PC-3 (cell line): ENCODE measurements around the gene AK8. TPM values are rescaled to one million over a fixed set of nuclear protein-coding genes. Genes with fewer than 3 reads are reported as not detected.

Experiments used
- ATAC-seq: fragments of 200-7000 bp; cut with Tn5 transposase; 2 replicates; pipeline ENCODE4 v1.9.1; 2020; ENCODE audit warnings: mild to moderate bottlenecking, moderate library complexity
- BruUV-seq: library from RNA; stranded (reverse); fragments of 400-500 nt; replicated peaks from 2 replicates; lab custom pipeline; 2021; lab: Mats Ljungman, UMichigan
- CTCF ChIA-PET: fragments of 300-600 bp; sonication (Branson Sonifier 250); formaldehyde crosslinking; loops from one replicate; lab custom pipeline; 2022; ENCODE audit warnings: antibody characterized with exemption; lab: Charles Lee
- POLR2A ChIA-PET: fragments of 300-600 bp; sonication (Branson Sonifier 250); formaldehyde crosslinking; loops from one replicate; lab custom pipeline; 2022; ENCODE audit warnings: antibody characterized with exemption; ENCODE audit not compliant: unreplicated experiment; lab: Charles Lee
- DNase-seq: peaks from one replicate; pipeline ENCODE4 v3.0.0-alpha.2; 2015
- H2AFZ ChIP-seq: fragments of 300-600 bp; sonication (generic); 2 replicates; pipeline ENCODE4 v1.6.0; 2016; ENCODE audit warnings: antibody characterized with exemption, low read length
- H3F3A ChIP-seq: fragments of 300-600 bp; sonication (generic); one replicate; pipeline ENCODE4 v1.6.0; 2017; ENCODE audit warnings: antibody characterized with exemption, low read length, control low read depth, mild to moderate bottlenecking; ENCODE audit not compliant: unreplicated experiment
- H3K27ac ChIP-seq: fragments of 300-600 bp; sonication (generic); 2 replicates; pipeline ENCODE4 v1.5.1; 2016; ENCODE audit warnings: mild to moderate bottlenecking, low read length
- H3K27me3 ChIP-seq: fragments of 300-600 bp; sonication (generic); 2 replicates; pipeline ENCODE4 v1.6.1; 2016; ENCODE audit warnings: low read length, mixed read lengths
- H3K36me3 ChIP-seq: fragments of 300-600 bp; sonication (generic); 2 replicates; pipeline ENCODE4 v1.6.1; 2016; ENCODE audit warnings: low read depth, mixed run types, low read length, mixed read lengths
- H3K4me1 ChIP-seq: fragments of 300-600 bp; sonication (generic); 2 replicates; pipeline ENCODE4 v1.5.1; 2016; ENCODE audit warnings: low read length; ENCODE audit not compliant: insufficient read depth
- H3K4me2 ChIP-seq: fragments of 300-600 bp; sonication (generic); 2 replicates; pipeline ENCODE4 v1.6.0; 2016; ENCODE audit warnings: low read length
- H3K4me3 ChIP-seq: fragments of 300-600 bp; sonication (generic); 2 replicates; pipeline ENCODE4 v1.5.1; 2016; ENCODE audit warnings: mild to moderate bottlenecking, low read length, mixed read lengths
- H3K79me2 ChIP-seq: fragments of 300-600 bp; sonication (generic); 2 replicates; pipeline ENCODE4 v1.6.1; 2017; ENCODE audit warnings: low read length, mixed read lengths
- H3K9ac ChIP-seq: fragments of 300-600 bp; sonication (generic); 2 replicates; pipeline ENCODE4 v1.6.0; 2016; ENCODE audit warnings: mild to moderate bottlenecking, low read length
- H3K9me2 ChIP-seq: fragments of 300-600 bp; sonication (generic); replicated peaks from 2 replicates; pipeline ENCODE4 v1.6.1; 2016; ENCODE audit warnings: mixed run types, low read length, mixed read lengths
- H3K9me3 ChIP-seq: fragments of 300-600 bp; sonication (generic); 2 replicates; pipeline ENCODE4 v1.6.1; 2016; ENCODE audit warnings: low read length, mixed read lengths
- H4K20me1 ChIP-seq: fragments of 300-600 bp; sonication (generic); 2 replicates; pipeline ENCODE4 v1.6.1; 2016; ENCODE audit warnings: low read length, mixed read lengths
- EZH2 ChIP-seq: fragments of 300-600 bp; sonication (generic); IDR thresholded peaks from one replicate; pipeline ENCODE4 v1.6.1; 2017; ENCODE audit warnings: antibody characterized with exemption, mild to moderate bottlenecking, low read length; ENCODE audit not compliant: unreplicated experiment
- EZH2phosphoT487 ChIP-seq: fragments of 300-600 bp; sonication (generic); IDR thresholded peaks from 2 replicates; pipeline ENCODE4 v1.6.1; 2018; ENCODE audit warnings: mild to moderate bottlenecking, antibody characterized with exemption, low read length, borderline replicate concordance
- intact Hi-C: fragments of 100-400 bp; cut with micrococcal nuclease; formaldehyde crosslinking; loops from 2 replicates; pipeline ENCODE4 v1.9.0; 2023
- total RNA-seq: library from RNA; depleted of rRNA; stranded (reverse); fragments of >200 nt; gene quantifications from 2 replicates; pipeline ENCODE4 v1.2.3, GENCODE V29; 2014
- TF ChIP-seq, protein P1 (sequence below): fragments of 300-600 bp; sonication (generic); conservative IDR thresholded peaks from 2 replicates; pipeline ENCODE4 v1.5.1; 2017; ENCODE audit warnings: antibody characterized with exemption, low read depth, mild to moderate bottlenecking, low read length

Gene AK8
- total RNA-seq, 1 experiment from 2014 or later = 0.55 TPM

DNA sequence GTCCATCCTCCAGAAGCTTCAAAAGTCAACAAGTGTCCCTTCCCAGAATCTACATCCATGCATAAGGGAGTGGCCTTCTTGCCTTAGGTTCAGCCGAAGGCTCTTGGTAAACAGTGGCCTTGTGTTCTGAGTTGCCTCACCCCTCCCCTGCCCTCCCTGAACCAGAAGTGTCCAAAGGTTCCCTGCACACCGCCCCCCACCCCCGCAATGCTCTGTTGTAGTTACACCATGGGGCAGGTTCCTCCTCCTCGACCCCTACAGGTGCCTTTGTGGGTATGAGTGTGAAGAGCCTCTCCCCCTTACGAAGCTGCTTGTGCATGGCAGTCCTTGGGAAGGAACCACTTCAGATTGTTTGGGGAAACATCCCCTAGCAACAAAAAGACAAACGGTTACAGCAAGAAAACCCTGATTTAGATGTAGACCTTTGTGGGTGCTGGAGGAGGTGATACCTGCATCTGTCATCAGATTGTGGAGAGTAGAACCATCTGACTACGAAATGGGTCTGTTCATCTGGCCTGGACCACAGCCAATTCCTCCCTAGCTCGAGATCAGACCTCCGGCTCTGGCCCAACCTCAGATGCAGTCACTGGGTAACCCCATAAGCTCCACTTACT, 7.7 kb upstream of the AK8 start:
- CTCF ChIA-PET = no interaction called here
- intact Hi-C loops = no loop called here
- Histone ChIP-seq H3F3A (no peaks in the 10 kb centered on the region), H2AFZ (no peak overlapping the region), H3K4me1 (no peaks in the 10 kb centered on the region), H3K4me2 (no peak overlapping the region), H3K36me3 (no peaks in the 10 kb centered on the region), H3K79me2 (no peaks in the 10 kb centered on the region), H3K27me3 (no peaks in the 10 kb centered on the region), H4K20me1 (no peaks in the 10 kb centered on the region), H3K4me3 (no peak overlapping the region), H3K9me3 (no peaks in the 10 kb centered on the region), H3K9me2 (no peaks in the 10 kb centered on the region), H3K9ac (no peak overlapping the region), H3K27ac (no peak overlapping the region)
- POLR2A ChIA-PET = no interaction called here
- BruUV-seq = no TSS peak
- TF ChIP-seq, protein P1, sequence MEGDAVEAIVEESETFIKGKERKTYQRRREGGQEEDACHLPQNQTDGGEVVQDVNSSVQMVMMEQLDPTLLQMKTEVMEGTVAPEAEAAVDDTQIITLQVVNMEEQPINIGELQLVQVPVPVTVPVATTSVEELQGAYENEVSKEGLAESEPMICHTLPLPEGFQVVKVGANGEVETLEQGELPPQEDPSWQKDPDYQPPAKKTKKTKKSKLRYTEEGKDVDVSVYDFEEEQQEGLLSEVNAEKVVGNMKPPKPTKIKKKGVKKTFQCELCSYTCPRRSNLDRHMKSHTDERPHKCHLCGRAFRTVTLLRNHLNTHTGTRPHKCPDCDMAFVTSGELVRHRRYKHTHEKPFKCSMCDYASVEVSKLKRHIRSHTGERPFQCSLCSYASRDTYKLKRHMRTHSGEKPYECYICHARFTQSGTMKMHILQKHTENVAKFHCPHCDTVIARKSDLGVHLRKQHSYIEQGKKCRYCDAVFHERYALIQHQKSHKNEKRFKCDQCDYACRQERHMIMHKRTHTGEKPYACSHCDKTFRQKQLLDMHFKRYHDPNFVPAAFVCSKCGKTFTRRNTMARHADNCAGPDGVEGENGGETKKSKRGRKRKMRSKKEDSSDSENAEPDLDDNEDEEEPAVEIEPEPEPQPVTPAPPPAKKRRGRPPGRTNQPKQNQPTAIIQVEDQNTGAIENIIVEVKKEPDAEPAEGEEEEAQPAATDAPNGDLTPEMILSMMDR = no peak
- TF ChIP-seq EZH2phosphoT487 (no peak), EZH2 (no peak)
- ATAC-seq (no peak), DNase-seq (no peak)

DNA sequence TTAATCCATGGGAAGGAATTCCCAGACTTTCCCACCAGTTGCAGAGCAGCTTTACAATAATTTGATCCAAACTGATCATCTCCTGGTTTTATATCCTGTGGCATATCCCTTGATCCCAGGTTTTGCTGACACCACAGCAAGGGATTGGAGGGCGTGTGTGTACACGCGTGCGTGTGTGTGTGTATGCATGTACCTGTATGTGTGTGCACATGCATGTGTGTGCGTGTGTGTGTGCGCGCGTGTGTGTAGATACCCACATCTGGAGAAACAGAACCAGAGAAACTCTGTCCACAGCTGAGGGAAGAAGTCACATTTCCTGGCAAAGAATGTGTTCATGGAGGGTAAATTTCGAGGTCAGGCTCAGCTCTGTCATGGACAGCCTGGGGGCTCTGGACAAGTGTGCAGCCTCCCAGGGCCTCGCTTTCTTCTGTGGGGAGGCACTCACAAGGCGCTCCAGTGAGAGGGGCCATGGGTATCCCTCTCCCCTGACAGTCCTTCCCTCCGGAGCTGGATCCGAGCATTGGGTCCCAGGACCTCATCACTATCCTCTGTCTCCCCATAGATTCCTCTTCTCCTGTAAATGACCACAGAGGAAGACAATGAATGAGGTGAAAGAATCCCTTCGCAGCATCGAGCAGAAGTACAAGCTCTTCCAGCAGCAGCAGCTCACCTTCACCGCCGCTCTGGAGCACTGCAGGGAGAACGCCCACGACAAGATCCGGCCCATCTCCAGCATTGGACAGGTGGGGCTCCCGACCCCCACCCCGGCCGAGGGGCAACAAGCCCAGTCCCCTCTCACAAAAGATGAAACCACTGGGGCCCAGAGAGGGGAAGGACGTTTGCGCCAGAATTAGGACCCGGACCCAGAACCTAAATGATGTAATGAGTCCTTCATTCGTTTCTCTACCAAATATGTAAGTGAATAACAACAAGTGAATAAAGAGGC, 5.5 kb upstream of the AK8 start:
- no peaks in the 10 kb centered on the region for H3K36me3 ChIP-seq
- H3K27ac ChIP-seq = no peak overlapping the region
- no peaks in the 10 kb centered on the region for H3K9me3 ChIP-seq
- no peaks in the 10 kb centered on the region for H4K20me1 ChIP-seq
- H2AFZ ChIP-seq = no peak overlapping the region
- DNase-seq (no peak), ATAC-seq (no peak)
- H3K9me2 ChIP-seq = no peaks in the 10 kb centered on the region
- intact Hi-C loops = no loop called here
- H3K9ac ChIP-seq = no peak overlapping the region
- H3K4me2 ChIP-seq = no peak overlapping the region
- no peaks in the 10 kb centered on the region for H3K27me3 ChIP-seq
- POLR2A ChIA-PET = no interaction called here
- H3K4me1 ChIP-seq = peaks cover 4% of the 10 kb centered on the region; the same call in 1 of the 2 replicates
- no peak for TF ChIP-seq EZH2
- TF ChIP-seq, protein P1 = no peak
- TF ChIP-seq EZH2phosphoT487 = no peak
- no TSS peak for BruUV-seq
- H3K4me3 ChIP-seq = no peak overlapping the region
- no peaks in the 10 kb centered on the region for H3F3A ChIP-seq
- CTCF ChIA-PET = no interaction called here
- H3K79me2 ChIP-seq = no peaks in the 10 kb centered on the region

DNA sequence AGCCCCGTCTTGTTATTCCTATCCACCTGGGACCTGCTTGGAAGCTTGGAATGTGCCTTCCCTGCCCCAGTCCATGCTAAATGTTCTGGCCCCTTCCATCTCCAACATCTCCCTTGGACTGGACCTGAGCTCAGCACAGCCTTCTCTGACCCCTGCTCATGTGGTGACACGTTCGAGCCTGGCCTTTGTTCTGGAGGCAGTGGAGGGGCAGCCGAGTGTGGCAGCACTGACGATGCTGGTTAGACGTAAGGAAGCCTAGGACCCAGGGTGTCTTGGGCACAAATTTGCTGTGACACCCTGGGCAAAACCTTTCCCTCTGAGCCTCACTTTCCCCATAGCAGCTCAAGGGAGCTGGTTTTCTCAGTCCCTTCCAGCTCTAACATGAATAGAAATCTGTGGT, 4.5 kb upstream of the AK8 start:
- Histone ChIP-seq H3K9me3 (no peaks in the 10 kb centered on the region), H3K4me3 (no peak overlapping the region), H2AFZ (no peak overlapping the region), H4K20me1 (no peaks in the 10 kb centered on the region), H3K27ac (no peak overlapping the region), H3K36me3 (no peaks in the 10 kb centered on the region), H3K27me3 (no peaks in the 10 kb centered on the region), H3F3A (no peaks in the 10 kb centered on the region), H3K4me1 (peaks cover 4% of the 10 kb centered on the region; the same call in 1 of the 2 replicates), H3K79me2 (no peaks in the 10 kb centered on the region), H3K4me2 (no peak overlapping the region), H3K9ac (no peak overlapping the region), H3K9me2 (no peaks in the 10 kb centered on the region)
- intact Hi-C loops = no loop called here
- BruUV-seq = no TSS peak
- ATAC-seq = no peak
- TF ChIP-seq, protein P1 = no peak
- TF ChIP-seq EZH2phosphoT487 (no peak), EZH2 (no peak)
- POLR2A ChIA-PET = no interaction called here
- CTCF ChIA-PET = no interaction called here
- DNase-seq = no peak
